GM19043 (cell line): Measurements from ENCODE around the gene SLC39A11.
"Not testable (repeated sequence)": the region's sequence is repeated elsewhere in the genome, so short reads cannot be mapped to it uniquely, and the experiment has no call there.

ENCODE experiments used
- ATAC-seq: cut with Tn5 transposase; IDR thresholded peaks from one replicate; pipeline ENCODE4 v1.9.1; 2021; ENCODE audit warnings: low read depth; ENCODE audit not compliant: unreplicated experiment

The SLC39A11 gene

GRCh38 chr17:72772331-72772821, 320.1 kb downstream of the SLC39A11 start:
- ATAC-seq: no peak

GRCh38 chr17:72771734-72772133, 320.8 kb downstream of the SLC39A11 start:
- no peak for ATAC-seq

GRCh38 chr17:72766761-72767356, 325.6 kb downstream of the SLC39A11 start:
- ATAC-seq: no peak

GRCh38 chr17:72765368-72766153, 326.9 kb downstream of the SLC39A11 start:
- ATAC-seq: no peak

- no peak for ATAC-seq
Measured at GRCh38 chr17:72764632-72765041, 327.9 kb downstream of the SLC39A11 start.

- ATAC-seq: no peak
Measured at GRCh38 chr17:72763981-72764380, 328.5 kb downstream of the SLC39A11 start.

GRCh38 chr17:72761893-72762575, 330.5 kb downstream of the SLC39A11 start:
- not testable (repeated sequence) for ATAC-seq

GRCh38 chr17:72761431-72761830, 331.1 kb downstream of the SLC39A11 start:
- no peak for ATAC-seq

- ATAC-seq: no peak
Measured at GRCh38 chr17:72760368-72760767, 332.1 kb downstream of the SLC39A11 start.

- no peak for ATAC-seq
Measured at GRCh38 chr17:72759301-72759700, 333.2 kb downstream of the SLC39A11 start.

GRCh38 chr17:72756256-72756655, 336.2 kb downstream of the SLC39A11 start:
- no peak for ATAC-seq

GRCh38 chr17:72754513-72754912, 338.0 kb downstream of the SLC39A11 start:
- no peak for ATAC-seq

GRCh38 chr17:72751746-72752145, 340.7 kb downstream of the SLC39A11 start:
- ATAC-seq: no peak

GRCh38 chr17:72749119-72749572, 343.3 kb downstream of the SLC39A11 start:
- no peak for ATAC-seq

GRCh38 chr17:72747501-72747900, 345.0 kb downstream of the SLC39A11 start:
- no peak for ATAC-seq

- ATAC-seq: no peak
Measured at GRCh38 chr17:72745241-72745640, 347.2 kb downstream of the SLC39A11 start.

- ATAC-seq: no peak
Measured at GRCh38 chr17:72743037-72743467, 349.4 kb downstream of the SLC39A11 start.

- no peak for ATAC-seq
Measured at GRCh38 chr17:72737151-72737690, 355.3 kb downstream of the SLC39A11 start.

- ATAC-seq: no peak
Measured at GRCh38 chr17:72735592-72735991, 356.9 kb downstream of the SLC39A11 start.

GRCh38 chr17:72735048-72735447, 357.4 kb downstream of the SLC39A11 start:
- no peak for ATAC-seq

- no peak for ATAC-seq
Measured at GRCh38 chr17:72734613-72735012, 357.9 kb downstream of the SLC39A11 start.
